Measurements from ENCODE around the gene WLS. TPM values are rescaled to one million over a fixed set of nuclear protein-coding genes. Genes with fewer than 3 reads are reported as not detected.
"Not testable (repeated sequence)": the region's sequence is repeated elsewhere in the genome, so short reads cannot be mapped to it uniquely, and the experiment has no call there.

The WLS gene
- total RNA-seq, result not detected

GRCh38 chr1:68232289-68233148 is at the start of gene WLS:
Gene WLS (minus strand): TSS chr1:68232523. CDS start chr1:68232299, 224 bp downstream.
- Mint-ChIP-seq H3K36me3 (no peaks in the 10 kb centered on the region), H3K27ac (no peak within 1 kb of the TSS), H3K4me3 (no peak within 1 kb of the TSS), H3K9me3 (ENCODE audit: low read depth) (no peaks in the 10 kb centered on the region), H3K4me1 (peaks cover 9% of the 10 kb centered on the region), H3K27me3 (peaks cover 58% of the 10 kb centered on the region)
- CTCF ChIA-PET, result no interaction called here
- ATAC-seq, result no peak
- DNase-seq, result no peak

GRCh38 chr1:68280286-68280685 is 48.0 kb upstream of the WLS start:
- DNase-seq, result no peak
- ATAC-seq, result no peak
- no peak overlapping the region for H3K4me3 Mint-ChIP-seq
- no peaks in the 10 kb centered on the region for H3K9me3 Mint-ChIP-seq (ENCODE audit: low read depth)
- no peaks in the 10 kb centered on the region for H3K27me3 Mint-ChIP-seq
- no peaks in the 10 kb centered on the region for H3K36me3 Mint-ChIP-seq
- no peaks in the 10 kb centered on the region for H3K4me1 Mint-ChIP-seq
- H3K27ac Mint-ChIP-seq, result no peak overlapping the region
- CTCF ChIA-PET, result no interaction called here

GRCh38 chr1:68279846-68280245 is 47.5 kb upstream of the WLS start:
- no peaks in the 10 kb centered on the region for H3K27me3 Mint-ChIP-seq
- CTCF ChIA-PET, result no interaction called here
- no peak overlapping the region for H3K4me3 Mint-ChIP-seq
- no peaks in the 10 kb centered on the region for H3K9me3 Mint-ChIP-seq (ENCODE audit: low read depth)
- H3K27ac Mint-ChIP-seq, result no peak overlapping the region
- H3K4me1 Mint-ChIP-seq, result no peaks in the 10 kb centered on the region
- no peaks in the 10 kb centered on the region for H3K36me3 Mint-ChIP-seq
- DNase-seq (no peak), ATAC-seq (no peak)

GRCh38 chr1:68278221-68278620 is 45.9 kb upstream of the WLS start:
- ATAC-seq (no peak), DNase-seq (no peak)
- Mint-ChIP-seq H3K27ac (no peak overlapping the region), H3K9me3 (ENCODE audit: low read depth) (no peaks in the 10 kb centered on the region), H3K27me3 (no peaks in the 10 kb centered on the region), H3K4me1 (no peaks in the 10 kb centered on the region), H3K36me3 (no peaks in the 10 kb centered on the region), H3K4me3 (no peak overlapping the region)
- CTCF ChIA-PET, result no interaction called here

- Mint-ChIP-seq H3K9me3 (ENCODE audit: low read depth) (no peaks in the 10 kb centered on the region), H3K27me3 (no peaks in the 10 kb centered on the region), H3K36me3 (no peaks in the 10 kb centered on the region), H3K27ac (no peak overlapping the region), H3K4me1 (no peaks in the 10 kb centered on the region), H3K4me3 (no peak overlapping the region)
- DNase-seq, result no peak
- ATAC-seq, result no peak
- CTCF ChIA-PET, result no interaction called here
Observed at GRCh38 chr1:68276448-68276847, 44.1 kb upstream of the WLS start.

- no peak for ATAC-seq
- Mint-ChIP-seq H3K36me3 (no peaks in the 10 kb centered on the region), H3K4me3 (no peak overlapping the region), H3K4me1 (no peaks in the 10 kb centered on the region), H3K27ac (no peak overlapping the region), H3K27me3 (no peaks in the 10 kb centered on the region), H3K9me3 (ENCODE audit: low read depth) (no peaks in the 10 kb centered on the region)
- CTCF ChIA-PET, result no interaction called here
- no peak for DNase-seq
Observed at GRCh38 chr1:68273530-68273929, 41.2 kb upstream of the WLS start.

- no peak overlapping the region for H3K4me3 Mint-ChIP-seq
- no peaks in the 10 kb centered on the region for H3K27me3 Mint-ChIP-seq
- H3K36me3 Mint-ChIP-seq, result no peaks in the 10 kb centered on the region
- no peaks in the 10 kb centered on the region for H3K4me1 Mint-ChIP-seq
- H3K9me3 Mint-ChIP-seq (ENCODE audit: low read depth), result no peaks in the 10 kb centered on the region
- DNase-seq, result no peak
- no peak overlapping the region for H3K27ac Mint-ChIP-seq
- ATAC-seq, result no peak
- CTCF ChIA-PET, result no interaction called here
Observed at GRCh38 chr1:68271596-68271995, 39.3 kb upstream of the WLS start.

GRCh38 chr1:68270951-68271350 is 38.6 kb upstream of the WLS start:
- DNase-seq (no peak), ATAC-seq (no peak)
- no peak overlapping the region for H3K27ac Mint-ChIP-seq
- CTCF ChIA-PET, result no interaction called here
- H3K4me3 Mint-ChIP-seq, result no peak overlapping the region
- H3K9me3 Mint-ChIP-seq (ENCODE audit: low read depth), result no peaks in the 10 kb centered on the region
- no peaks in the 10 kb centered on the region for H3K27me3 Mint-ChIP-seq
- H3K4me1 Mint-ChIP-seq, result no peaks in the 10 kb centered on the region
- H3K36me3 Mint-ChIP-seq, result no peaks in the 10 kb centered on the region

GRCh38 chr1:68269637-68270430 is 37.5 kb upstream of the WLS start:
- no peak overlapping the region for H3K27ac Mint-ChIP-seq
- no peaks in the 10 kb centered on the region for H3K9me3 Mint-ChIP-seq (ENCODE audit: low read depth)
- no peaks in the 10 kb centered on the region for H3K4me1 Mint-ChIP-seq
- no peaks in the 10 kb centered on the region for H3K27me3 Mint-ChIP-seq
- H3K4me3 Mint-ChIP-seq, result no peak overlapping the region
- CTCF ChIA-PET, result no interaction called here
- DNase-seq (no peak), ATAC-seq (no peak)
- H3K36me3 Mint-ChIP-seq, result no peaks in the 10 kb centered on the region

- Mint-ChIP-seq H3K9me3 (ENCODE audit: low read depth) (no peaks in the 10 kb centered on the region), H3K4me1 (no peaks in the 10 kb centered on the region), H3K36me3 (no peaks in the 10 kb centered on the region), H3K27ac (no peak overlapping the region), H3K4me3 (no peak overlapping the region), H3K27me3 (no peaks in the 10 kb centered on the region)
- DNase-seq (no peak), ATAC-seq (no peak)
- CTCF ChIA-PET, result no interaction called here
Observed at GRCh38 chr1:68268896-68269483, 36.7 kb upstream of the WLS start.

- H3K9me3 Mint-ChIP-seq (ENCODE audit: low read depth); CTCF ChIA-PET; DNase-seq; H3K4me3 Mint-ChIP-seq; H3K27ac Mint-ChIP-seq; H3K36me3 Mint-ChIP-seq; H3K4me1 Mint-ChIP-seq; ATAC-seq; H3K27me3 Mint-ChIP-seq: not testable (repeated sequence)
Observed at GRCh38 chr1:68256824-68257223, 24.5 kb upstream of the WLS start.

- no peak for ATAC-seq
Observed at GRCh38 chr1:68255301-68255700, 23.0 kb upstream of the WLS start.

GRCh38 chr1:68254667-68255226 is 22.4 kb upstream of the WLS start:
- CTCF ChIA-PET, result no interaction called here
- DNase-seq, result no peak
- no peak overlapping the region for H3K27ac Mint-ChIP-seq
- no peak for ATAC-seq
- H3K4me1 Mint-ChIP-seq, result no peaks in the 10 kb centered on the region
- H3K36me3 Mint-ChIP-seq, result no peaks in the 10 kb centered on the region
- H3K27me3 Mint-ChIP-seq, result no peaks in the 10 kb centered on the region
- no peaks in the 10 kb centered on the region for H3K9me3 Mint-ChIP-seq (ENCODE audit: low read depth)
- no peak overlapping the region for H3K4me3 Mint-ChIP-seq

More at GRCh38 chr1:68255301-68255700, 23.0 kb upstream of the WLS start:
- Mint-ChIP-seq H3K27ac (no peak overlapping the region), H3K4me3 (no peak overlapping the region), H3K36me3 (no peaks in the 10 kb centered on the region), H3K9me3 (ENCODE audit: low read depth) (no peaks in the 10 kb centered on the region), H3K27me3 (no peaks in the 10 kb centered on the region), H3K4me1 (no peaks in the 10 kb centered on the region)
- CTCF ChIA-PET, result no interaction called here
- no peak for DNase-seq

Measured in activated CD8-positive, alpha-beta memory T cell treated with anti-CD3 and anti-CD28 coated beads, Interleukin-2, amount 10 ng/mL, durations not matched to agents 7 days and 5 days (primary cell).